RKO (cell line): ENCODE results near the gene NR3C1.
"Not testable (repeated sequence)": the region's sequence is repeated elsewhere in the genome, so short reads cannot be mapped to it uniquely, and the experiment has no call there.

Experiments
- DNase-seq: peaks from one replicate; pipeline ENCODE4 v3.0.0-alpha.2; 2016; ENCODE audit warnings: low spot score

The NR3C1 gene

GRCh38 chr5:143334380-143334779 lies 69.1 kb downstream of the NR3C1 start:
- not testable (repeated sequence) for DNase-seq

- DNase-seq = no peak
Measured at GRCh38 chr5:143331956-143332355, 71.5 kb downstream of the NR3C1 start.

DNA sequence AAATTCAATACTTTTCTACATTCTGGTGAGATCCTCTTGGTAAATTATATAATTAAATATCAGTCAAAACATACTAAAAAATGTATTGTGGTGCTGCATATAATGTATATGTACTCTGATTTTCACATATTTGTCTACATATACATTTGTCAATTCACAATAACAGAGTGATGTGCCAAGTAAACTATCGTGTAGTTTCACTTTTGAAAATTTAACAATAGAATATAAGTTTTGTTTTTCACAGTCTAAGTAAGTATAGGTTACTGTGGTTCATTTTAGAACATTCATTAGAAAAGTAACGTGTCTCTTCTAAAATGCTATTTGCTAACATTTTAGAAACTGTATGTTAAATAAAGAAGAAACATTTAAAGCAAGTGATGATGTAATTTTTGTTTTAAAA lies 73.6 kb downstream of the NR3C1 start:
- DNase-seq = no peak

DNA sequence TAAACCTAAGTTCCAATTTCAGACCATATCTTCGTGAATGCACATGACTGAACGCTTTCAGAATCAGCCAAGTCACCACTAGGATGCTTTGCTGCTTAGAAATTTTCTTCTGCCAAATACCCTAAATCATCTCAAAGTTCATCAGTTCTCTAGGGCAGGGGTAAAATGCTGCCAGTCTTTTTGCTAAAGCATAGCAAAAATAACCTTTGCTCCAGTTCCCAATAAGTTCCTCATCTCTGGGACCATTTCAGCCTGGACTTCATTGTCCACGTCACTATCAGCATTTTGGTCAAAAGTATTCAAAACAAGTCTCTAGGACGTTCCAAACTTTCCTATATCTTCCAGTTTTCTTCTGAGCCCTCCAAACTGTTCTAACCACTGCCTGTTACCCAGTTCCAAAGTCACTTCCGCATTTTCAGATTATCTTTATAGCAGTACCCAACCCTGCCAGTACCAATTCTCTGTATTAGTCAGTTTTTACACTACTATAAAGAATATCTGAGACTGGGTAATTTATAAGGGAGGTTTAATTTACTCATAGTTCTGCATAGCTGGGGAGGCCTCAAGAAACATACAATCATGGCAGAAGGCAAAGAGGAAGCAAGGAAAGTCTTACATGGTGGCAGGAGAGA lies 74.8 kb downstream of the NR3C1 start:
- no peak for DNase-seq

- DNase-seq = not testable (repeated sequence)
Measured at GRCh38 chr5:143325086-143325485, 78.4 kb downstream of the NR3C1 start.

DNA sequence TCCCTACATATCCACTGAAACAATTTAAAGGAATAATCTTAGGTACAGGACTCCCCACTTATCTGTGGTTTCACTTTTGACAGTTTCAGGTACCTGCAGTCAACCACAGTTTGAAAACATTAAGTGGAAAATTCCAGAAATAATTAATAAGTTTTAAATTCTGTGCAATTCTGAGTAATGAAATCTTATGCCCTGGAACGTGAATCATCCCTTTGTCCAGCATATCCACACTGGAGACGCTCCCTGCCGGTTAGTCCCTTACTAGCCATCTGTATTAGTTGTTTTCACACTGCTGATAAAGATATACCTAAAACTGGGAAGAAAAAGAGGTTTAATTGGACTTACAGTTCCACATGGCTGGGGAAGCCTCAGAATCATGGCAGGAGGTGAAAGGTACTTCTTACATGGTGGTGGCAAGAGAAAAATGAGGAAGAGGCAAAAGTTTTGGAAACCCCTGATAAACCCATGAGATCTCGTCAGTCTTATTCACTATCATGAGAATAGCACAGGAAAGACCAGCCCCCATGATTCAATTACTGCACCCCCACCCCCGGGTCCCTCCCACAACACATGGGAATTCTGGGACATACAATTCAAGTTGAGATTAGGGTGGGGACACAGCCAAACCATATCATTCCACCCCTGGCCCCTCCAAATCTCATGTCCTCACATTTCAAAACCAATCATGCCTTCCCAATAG lies 80.4 kb downstream of the NR3C1 start:
- DNase-seq = not testable (repeated sequence)

DNA sequence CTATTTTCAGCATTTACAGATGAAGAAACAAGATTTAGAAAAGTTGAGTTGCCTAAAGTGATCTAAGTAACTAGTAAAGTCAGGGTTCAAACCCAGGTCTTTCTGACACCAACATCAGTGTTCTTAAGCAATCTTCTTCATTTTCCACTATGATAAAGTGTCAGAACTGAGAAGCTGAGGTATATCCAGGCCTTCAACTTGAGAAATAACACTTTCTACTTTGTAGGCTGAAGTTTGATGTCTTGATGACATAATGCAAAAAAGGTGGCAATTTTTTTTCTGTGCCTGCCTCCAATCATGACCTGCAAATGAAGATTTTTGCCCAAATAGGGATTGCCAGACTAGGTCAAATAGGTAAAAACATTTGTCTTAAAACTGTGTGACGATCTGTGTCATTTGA lies 81.3 kb downstream of the NR3C1 start:
- DNase-seq = no peak

DNA sequence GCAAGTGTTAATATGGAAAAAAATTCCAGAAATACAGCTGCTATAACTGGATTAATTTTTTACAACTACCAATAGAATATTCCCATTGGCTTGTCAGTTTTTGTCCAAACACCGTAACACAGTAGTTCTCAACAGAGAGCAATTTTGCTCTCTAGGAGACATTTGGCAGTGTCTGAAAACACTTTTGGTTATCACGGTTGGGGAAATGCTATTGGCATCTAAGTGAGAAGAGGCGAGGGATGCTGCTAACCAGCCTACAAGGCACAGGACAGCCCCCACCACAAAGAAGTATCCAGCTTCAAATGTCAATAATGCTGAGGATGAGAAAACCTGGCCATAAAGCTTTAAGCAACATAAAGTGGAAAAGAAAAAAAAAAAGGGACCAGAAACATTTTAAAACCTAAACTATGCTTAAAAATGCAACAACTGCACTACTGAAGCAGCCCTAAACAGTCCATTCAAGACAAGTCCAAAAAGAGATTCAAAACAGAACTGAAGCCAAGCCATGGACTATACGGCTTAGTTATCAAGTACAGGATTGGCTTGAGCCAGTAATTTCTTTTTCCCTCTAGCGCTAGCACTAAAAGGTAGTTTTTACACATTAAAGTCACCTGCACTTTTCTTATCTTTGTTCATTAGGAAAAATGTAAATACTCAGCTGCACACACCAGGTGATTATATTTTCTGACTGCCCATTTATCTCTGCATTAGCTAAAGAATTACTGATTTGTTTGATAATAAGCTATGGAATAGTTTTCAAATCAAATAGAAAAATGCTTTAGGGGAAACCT lies 83.9 kb downstream of the NR3C1 start:
- DNase-seq = no peak

DNA sequence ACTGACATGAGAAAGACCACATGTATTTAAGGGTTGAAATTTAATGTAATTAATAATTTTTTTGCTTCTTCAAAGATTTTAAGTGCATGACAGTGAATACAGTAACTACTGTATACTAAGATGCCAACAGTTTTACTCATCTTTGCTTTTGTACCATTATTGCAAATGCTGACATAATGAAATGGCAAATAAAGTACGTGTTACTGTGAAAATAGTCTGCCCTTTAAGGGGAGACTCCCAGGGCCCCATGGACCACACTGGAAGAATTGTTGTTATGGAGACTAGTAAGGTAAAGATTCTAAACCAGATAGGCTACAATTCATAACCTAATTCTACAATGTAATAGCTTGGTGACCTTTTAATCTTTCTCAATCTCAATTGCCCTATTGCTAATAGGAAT lies 84.7 kb downstream of the NR3C1 start:
- DNase-seq = no peak

GRCh38 chr5:143318270-143318669 lies 85.2 kb downstream of the NR3C1 start:
- DNase-seq = no peak

DNA sequence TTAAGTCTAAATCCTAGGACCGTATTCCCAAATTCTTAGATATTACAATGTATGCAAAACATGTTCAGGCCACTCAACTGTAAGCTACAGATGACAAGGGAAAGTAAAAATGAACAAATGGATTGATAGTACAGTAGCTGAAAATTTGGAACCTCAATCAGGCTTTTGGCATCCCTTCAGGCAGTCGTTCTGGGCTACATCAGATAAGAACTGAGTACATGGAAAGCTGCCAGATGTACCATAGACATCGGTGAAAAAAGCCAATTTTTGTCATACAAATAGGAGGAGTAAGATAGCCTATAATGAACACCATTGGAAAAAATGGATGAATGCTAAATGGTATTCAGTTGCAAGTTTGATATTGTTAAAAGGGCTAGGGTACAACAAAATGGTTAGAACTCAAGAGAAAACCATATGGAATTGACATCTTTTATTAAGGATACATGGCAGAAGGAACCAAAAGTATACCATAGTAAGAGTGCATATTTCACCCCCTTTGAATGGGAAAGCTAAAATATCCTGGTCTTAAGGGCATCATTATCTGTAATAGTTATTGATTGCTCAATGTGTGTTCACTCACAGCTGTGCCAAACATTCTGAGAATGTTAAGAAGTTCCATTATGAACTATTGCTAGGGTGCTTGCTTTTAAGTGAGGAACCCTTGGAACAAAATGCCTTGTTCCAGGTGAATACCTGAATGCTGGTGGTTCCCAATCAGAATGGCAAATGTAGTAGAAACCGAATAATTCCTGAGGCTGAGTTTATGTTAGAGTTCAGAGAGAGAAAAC lies 86.4 kb downstream of the NR3C1 start:
- DNase-seq = no peak

- DNase-seq = no peak
Measured at GRCh38 chr5:143316337-143316736, 87.1 kb downstream of the NR3C1 start.

DNA sequence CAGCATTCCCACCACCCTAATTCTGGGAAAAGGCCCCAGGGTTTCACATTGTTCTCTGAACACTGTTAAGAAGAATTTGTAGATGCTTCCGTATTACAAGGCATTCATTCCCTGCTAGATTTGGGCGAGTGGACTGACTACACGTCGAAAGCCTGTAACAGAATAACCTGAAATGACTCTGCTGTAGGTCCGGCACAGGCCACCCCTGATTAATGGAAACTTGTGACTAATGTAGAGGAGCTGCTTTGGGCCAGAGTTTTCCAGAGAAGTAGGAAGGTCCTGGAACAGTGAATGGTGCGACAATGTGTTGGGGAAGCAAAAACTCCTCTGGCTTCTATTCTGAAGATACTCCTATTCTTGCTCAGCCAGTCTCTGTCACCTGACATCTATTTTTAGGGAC lies 87.6 kb downstream of the NR3C1 start:
- DNase-seq = no peak

DNA sequence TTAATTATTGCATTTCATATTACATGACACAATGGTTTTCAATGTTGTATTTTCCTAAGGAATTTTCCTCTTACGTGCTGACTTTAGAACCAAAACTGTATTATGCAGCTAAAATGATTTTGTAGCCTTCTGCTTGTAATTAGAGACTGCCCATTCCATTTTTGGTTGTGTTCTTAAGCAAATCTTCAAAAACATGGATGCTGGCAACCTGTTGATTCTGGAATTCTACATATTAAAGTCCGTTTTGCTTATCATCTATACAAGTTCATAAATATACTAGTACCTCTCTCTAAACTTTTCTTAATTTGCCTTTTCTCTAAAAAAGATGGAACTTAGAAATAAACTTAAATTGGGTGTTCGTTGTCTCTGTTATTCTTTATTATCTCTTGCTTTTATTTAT lies 88.3 kb downstream of the NR3C1 start:
- DNase-seq = no peak

GRCh38 chr5:143314659-143315058 lies 88.8 kb downstream of the NR3C1 start:
- no peak for DNase-seq

- DNase-seq = no peak
Measured at GRCh38 chr5:143314099-143314498, 89.4 kb downstream of the NR3C1 start.

GRCh38 chr5:143313298-143313852 lies 90.1 kb downstream of the NR3C1 start:
- DNase-seq = no peak

- DNase-seq = no peak
Measured at GRCh38 chr5:143312822-143313221, 90.7 kb downstream of the NR3C1 start.

GRCh38 chr5:143311955-143312354 lies 91.5 kb downstream of the NR3C1 start:
- no peak for DNase-seq

GRCh38 chr5:143311428-143311827 lies 92.1 kb downstream of the NR3C1 start:
- peak; percentile 72 for DNase-seq

DNA sequence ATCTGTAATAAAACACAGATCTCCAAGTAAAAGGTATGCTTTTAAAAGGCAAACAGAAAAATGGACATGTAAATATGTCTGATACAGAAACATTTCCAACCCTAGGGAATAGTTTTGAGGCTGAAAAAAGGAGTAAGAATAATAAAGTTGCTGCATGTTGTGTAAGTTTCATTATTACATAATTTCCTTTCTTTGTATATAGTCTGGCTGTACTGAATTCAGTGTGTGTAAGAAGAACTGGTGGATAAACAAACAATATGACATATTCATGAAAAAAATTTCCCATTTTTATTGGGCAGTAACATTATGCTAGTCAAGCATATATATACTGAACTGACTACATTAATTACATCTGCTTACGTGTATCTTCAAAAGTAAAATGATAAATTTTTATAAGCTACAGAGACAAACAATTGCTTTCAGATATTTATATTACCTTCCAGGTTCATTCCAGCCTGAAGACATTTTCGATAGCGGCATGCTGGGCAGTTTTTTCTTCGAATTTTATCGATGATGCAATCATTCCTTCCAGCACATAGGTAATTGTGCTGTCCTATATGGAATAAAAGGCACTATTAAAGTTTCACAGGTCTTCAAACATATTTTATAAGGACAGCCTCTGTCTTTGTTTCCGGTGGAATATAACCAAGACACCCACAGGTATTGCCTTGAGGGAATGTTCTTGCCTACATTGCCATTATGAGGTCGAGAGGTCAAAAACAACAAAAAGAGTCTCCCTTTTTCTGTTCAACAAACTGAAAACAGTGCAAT lies 93.6 kb downstream of the NR3C1 start:
- DNase-seq = no peak
